ENCODE data around the gene GPC3.
A peak's percentile ranks its signal among the peaks of the same experiment; 100 is the strongest.

Gene GPC3

GRCh38 chrX:133674726-133675470, 310.5 kb downstream of the GPC3 start:
- no peaks in the 10 kb centered on the region for H3K79me2 ChIP-seq (ENCODE audit: control insufficient read depth, low read length)
- H4K20me1 ChIP-seq (ENCODE audit: control insufficient read depth, insufficient read depth, low read depth, low read length), result no peaks in the 10 kb centered on the region
- TF ChIP-seq EZH2phosphoT487 (IDR thresholded peaks at IDR 0.05; ENCODE audit: borderline replicate concordance, low read length) (no peak), CTCF (IDR thresholded peaks at IDR 0.05; ENCODE audit: low read depth, low read length, poor library complexity, severe bottlenecking) (no peak)
- no peaks in the 10 kb centered on the region for H3K9me2 ChIP-seq (replicated peaks; ENCODE audit: control insufficient read depth, low read length)
- H3K4me2 ChIP-seq (ENCODE audit: low read length), result no peak overlapping the region
- H3K27me3 ChIP-seq (ENCODE audit: control insufficient read depth, low read length), result no peaks in the 10 kb centered on the region
- no peaks in the 10 kb centered on the region for H3F3A ChIP-seq (ENCODE audit: control insufficient read depth, insufficient read depth)
- no peak overlapping the region for H3K27ac ChIP-seq (ENCODE audit: low read depth, low read length)
- H3K36me3 ChIP-seq (ENCODE audit: control insufficient read depth, low read length), result no peaks in the 10 kb centered on the region
- H3K9me3 ChIP-seq (ENCODE audit: control insufficient read depth, insufficient read depth, low read length), result no peaks in the 10 kb centered on the region
- H3K4me1 ChIP-seq (ENCODE audit: control insufficient read depth, low read length), result no peaks in the 10 kb centered on the region
- no peak overlapping the region for H3K4me3 ChIP-seq (ENCODE audit: low read length)

- Histone ChIP-seq H3F3A (ENCODE audit: control insufficient read depth, insufficient read depth) (no peaks in the 10 kb centered on the region), H4K20me1 (ENCODE audit: control insufficient read depth, insufficient read depth, low read depth, low read length) (no peaks in the 10 kb centered on the region), H3K9me3 (ENCODE audit: control insufficient read depth, insufficient read depth, low read length) (no peaks in the 10 kb centered on the region), H3K36me3 (ENCODE audit: control insufficient read depth, low read length) (no peaks in the 10 kb centered on the region), H3K4me1 (ENCODE audit: control insufficient read depth, low read length) (no peaks in the 10 kb centered on the region), H3K4me2 (ENCODE audit: low read length) (no peak overlapping the region), H3K27me3 (ENCODE audit: control insufficient read depth, low read length) (no peaks in the 10 kb centered on the region), H3K79me2 (ENCODE audit: control insufficient read depth, low read length) (no peaks in the 10 kb centered on the region), H3K4me3 (ENCODE audit: low read length) (no peak overlapping the region), H3K9me2 (replicated peaks; ENCODE audit: control insufficient read depth, low read length) (no peaks in the 10 kb centered on the region), H3K27ac (ENCODE audit: low read depth, low read length) (no peak overlapping the region)
- TF ChIP-seq EZH2phosphoT487 (IDR thresholded peaks at IDR 0.05; ENCODE audit: borderline replicate concordance, low read length) (no peak), CTCF (IDR thresholded peaks at IDR 0.05; ENCODE audit: low read depth, low read length, poor library complexity, severe bottlenecking) (peak; percentile 57)
Measured at GRCh38 chrX:133670383-133670782, 315.0 kb downstream of the GPC3 start.

- Histone ChIP-seq H3F3A (ENCODE audit: control insufficient read depth, insufficient read depth) (no peaks in the 10 kb centered on the region), H3K9me2 (replicated peaks; ENCODE audit: control insufficient read depth, low read length) (no peaks in the 10 kb centered on the region), H3K27me3 (ENCODE audit: control insufficient read depth, low read length) (no peaks in the 10 kb centered on the region), H3K36me3 (ENCODE audit: control insufficient read depth, low read length) (no peaks in the 10 kb centered on the region), H4K20me1 (ENCODE audit: control insufficient read depth, insufficient read depth, low read depth, low read length) (no peaks in the 10 kb centered on the region), H3K27ac (ENCODE audit: low read depth, low read length) (no peak overlapping the region), H3K4me3 (ENCODE audit: low read length) (no peak overlapping the region), H3K4me1 (ENCODE audit: control insufficient read depth, low read length) (no peaks in the 10 kb centered on the region), H3K4me2 (ENCODE audit: low read length) (no peak overlapping the region), H3K9me3 (ENCODE audit: control insufficient read depth, insufficient read depth, low read length) (no peaks in the 10 kb centered on the region), H3K79me2 (ENCODE audit: control insufficient read depth, low read length) (no peaks in the 10 kb centered on the region)
- no peak for TF ChIP-seq EZH2phosphoT487 (IDR thresholded peaks at IDR 0.05; ENCODE audit: borderline replicate concordance, low read length)
- no peak for TF ChIP-seq CTCF (IDR thresholded peaks at IDR 0.05; ENCODE audit: low read depth, low read length, poor library complexity, severe bottlenecking)
Measured at GRCh38 chrX:133669214-133669613, 316.2 kb downstream of the GPC3 start.

Data from DOHH2 (cell line).